ENCODE data around the gene HAPLN2.
A peak's percentile ranks its signal among the peaks of the same experiment; 100 is the strongest.
"Not testable (repeated sequence)": the region's sequence is repeated elsewhere in the genome, so short reads cannot be mapped to it uniquely, and the experiment has no call there.

The HAPLN2 gene

DNA sequence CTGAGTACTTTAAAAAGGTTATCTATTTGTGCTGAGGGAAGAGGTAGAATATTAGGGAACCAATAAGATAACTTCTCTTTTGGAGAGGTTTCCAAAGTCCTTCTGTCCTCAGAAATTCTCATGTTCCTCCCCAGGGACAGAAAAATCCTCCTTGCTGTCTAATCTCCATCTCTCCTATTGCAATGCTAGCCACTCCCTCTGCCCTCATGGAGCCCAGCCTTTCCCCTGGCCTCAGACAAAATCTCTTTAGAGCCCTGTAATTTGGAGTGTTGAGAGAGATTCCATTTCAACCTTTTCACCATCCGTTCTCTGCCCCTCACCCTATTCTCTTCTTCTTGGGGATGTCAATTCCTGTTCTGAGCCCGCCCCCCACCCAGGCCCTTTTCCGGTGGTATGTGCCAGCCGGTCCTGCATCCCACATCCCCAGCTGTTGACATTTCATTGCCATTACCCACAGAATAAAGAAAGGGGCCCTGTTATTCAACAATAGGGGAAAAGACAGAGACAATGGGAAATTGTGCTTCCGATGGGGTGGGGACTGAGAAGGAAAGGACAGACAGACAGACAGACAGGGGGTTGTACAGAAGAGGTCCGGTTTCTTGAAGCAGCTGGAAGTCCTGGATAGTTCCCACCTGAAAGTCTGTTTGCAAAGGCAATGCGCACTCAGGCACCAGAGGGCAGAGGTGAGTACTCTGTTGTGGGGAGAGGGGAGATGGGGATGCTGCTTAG, at the start of gene HAPLN2:
HAPLN2 (plus strand) TSS at position 563 of the 729 bp plus-strand sequence. CDS start 4,076 bp downstream, outside the sequence.
- DNase-seq (ENCODE audit: low read depth in 1 of 2, low spot score in 1 of 2) = no peak

- DNase-seq (ENCODE audit: low read depth in 1 of 2, low spot score in 1 of 2) = no peak
Measured at GRCh38 chr1:156571261-156571852, 47.9 kb upstream of the HAPLN2 start.

GRCh38 chr1:156571919-156572662, 47.1 kb upstream of the HAPLN2 start, which contains the start of gene IQGAP3:
Gene IQGAP3 (minus strand): TSS chr1:156572565. CDS start chr1:156572529, 36 bp downstream.
- peak; percentile 38 to 44 for DNase-seq (ENCODE audit: low read depth in 1 of 2, low spot score in 1 of 2)

DNA sequence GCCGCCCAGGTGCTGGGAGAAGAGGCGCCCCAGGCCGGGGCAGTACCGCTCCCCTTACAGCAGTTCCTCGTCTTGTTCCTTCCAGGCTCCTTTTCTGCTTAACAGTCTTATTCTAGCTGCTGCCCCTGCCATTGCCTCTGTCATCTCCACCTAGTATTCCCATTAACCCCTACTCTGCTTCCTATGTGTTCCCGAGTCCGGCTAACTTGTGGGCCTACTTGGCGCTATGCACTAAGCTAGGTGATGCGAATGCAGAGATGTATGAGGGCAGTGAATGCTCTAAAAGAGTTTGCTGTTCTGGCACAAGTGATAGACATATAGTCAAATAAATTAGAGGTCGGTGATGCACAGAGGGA, 46.6 kb upstream of the HAPLN2 start:
- DNase-seq (ENCODE audit: low read depth in 1 of 2, low spot score in 1 of 2) = no peak

DNA sequence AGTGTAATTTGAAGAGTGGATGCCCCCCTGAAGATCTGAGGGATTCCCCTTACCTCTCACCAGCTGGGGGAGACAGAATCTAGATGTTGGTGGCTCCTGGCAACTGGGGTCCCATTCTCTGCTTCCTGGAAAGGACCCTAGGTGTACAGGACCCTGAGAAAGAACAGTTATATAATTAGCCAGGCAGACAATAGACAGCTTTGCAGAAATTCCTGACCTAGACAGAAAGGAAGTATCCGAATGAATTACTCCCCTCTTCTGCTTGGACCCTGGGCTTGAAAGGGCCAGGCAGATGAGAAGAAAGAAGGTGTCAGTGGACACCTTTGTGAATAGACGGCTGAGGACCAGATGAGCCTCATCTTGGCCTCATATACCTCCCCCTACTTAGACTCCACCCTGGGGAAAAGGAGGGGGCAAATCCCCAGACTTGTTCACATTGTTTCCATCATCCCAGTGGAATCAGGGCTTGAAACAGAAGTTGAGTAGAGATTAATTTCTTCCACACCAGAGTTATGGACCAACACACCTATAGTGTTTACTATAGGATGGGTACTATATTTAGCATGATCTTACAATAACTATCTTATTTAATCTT, 45.1 kb upstream of the HAPLN2 start:
- no peak for DNase-seq (ENCODE audit: low read depth in 1 of 2, low spot score in 1 of 2)

GRCh38 chr1:156577550-156577949, 41.7 kb upstream of the HAPLN2 start:
- DNase-seq (ENCODE audit: low read depth in 1 of 2, low spot score in 1 of 2) = no peak

GRCh38 chr1:156578055-156578454, 41.2 kb upstream of the HAPLN2 start:
- DNase-seq (ENCODE audit: low read depth in 1 of 2, low spot score in 1 of 2) = no peak

DNA sequence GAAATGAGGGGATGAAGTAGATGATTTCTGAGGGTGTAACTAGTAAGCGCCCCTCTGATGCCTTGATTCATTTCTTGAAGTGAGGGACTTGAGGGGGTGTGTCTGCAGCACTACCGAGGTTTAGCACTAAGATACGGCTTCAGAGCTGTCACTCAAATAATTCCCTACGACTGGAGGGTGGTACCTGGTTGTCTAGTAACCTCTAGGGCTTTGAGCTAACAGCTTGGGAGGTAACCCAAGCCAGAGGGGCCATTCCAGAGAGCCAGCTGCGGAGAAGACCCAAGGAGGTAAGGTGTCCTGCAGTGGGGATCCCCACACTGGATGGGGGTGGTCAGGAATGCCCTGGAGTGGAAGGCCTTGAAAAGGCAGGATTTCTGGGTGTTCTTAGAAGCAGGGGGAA, 39.7 kb upstream of the HAPLN2 start, which contains the start of gene TTC24:
TTC24 (plus strand) TSS at position 252 of the 400 bp plus-strand sequence. CDS start 1,642 bp downstream, outside the sequence.
- no peak for DNase-seq (ENCODE audit: low read depth in 1 of 2, low spot score in 1 of 2)

DNA sequence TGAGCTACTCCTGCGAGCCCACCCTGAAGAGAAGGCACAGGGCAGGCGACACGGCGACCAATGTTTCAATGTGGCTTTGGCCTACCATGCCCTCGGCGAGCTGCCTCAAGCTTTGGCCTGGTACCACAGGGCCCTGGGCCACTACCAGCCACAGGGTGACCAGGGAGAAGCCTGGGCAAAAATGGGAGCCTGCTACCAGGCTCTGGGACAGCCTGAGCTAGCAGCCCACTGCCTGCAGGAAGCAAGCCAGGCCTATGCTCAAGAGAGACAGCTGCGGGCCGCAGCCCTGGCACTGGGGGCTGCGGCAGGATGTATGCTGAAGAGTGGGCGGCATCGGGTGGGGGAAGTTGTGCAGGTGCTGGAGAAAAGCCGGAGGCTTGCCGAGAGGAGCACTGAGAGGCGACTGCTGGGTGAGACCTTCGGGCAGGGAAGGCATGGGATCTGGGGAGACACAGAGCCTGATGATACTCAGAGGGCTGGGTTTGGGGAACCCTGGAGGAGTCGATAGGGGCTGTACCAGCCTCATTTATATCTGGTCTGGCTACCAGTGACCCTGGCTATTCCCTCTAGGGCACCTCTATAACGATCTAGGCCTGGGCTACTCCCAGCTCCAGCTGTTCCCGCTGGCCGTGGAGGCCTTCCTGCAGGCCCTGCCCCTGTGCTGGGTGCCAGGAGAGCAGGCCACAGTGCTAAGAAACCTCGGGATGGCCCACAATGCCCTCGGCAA, 37.4 kb upstream of the HAPLN2 start:
- DNase-seq (ENCODE audit: low read depth in 1 of 2, low spot score in 1 of 2) = no peak

DNA sequence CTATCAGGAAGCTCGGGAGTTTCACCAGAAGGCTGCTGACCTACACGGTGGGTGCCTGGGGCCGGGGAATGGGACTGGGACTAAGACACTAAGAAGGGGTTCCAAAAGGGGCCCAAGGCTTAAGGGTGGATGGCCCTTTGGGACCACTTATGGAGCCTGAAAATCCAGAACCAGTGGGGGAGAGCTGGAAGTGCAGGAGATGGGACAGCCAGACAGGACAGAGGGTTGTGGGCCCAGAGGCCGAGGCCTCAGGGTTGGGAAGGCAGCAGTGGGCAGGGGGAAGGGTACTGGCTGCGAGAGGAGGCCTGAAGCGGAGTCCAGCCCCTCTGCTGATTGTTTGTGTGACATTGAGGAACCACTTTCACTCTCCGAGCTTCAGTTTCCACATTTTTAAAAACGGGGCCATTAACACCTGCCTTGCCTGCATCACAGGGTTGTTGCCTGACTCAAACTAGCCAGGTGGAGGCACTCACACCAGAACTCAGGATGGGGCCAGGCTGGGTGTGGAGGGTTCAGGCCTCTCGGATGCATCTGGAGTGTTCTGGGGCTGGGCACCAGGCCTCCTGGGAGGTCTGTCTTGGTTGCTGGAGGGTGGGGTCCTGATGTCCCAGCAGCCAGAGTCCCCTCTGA, 36.7 kb upstream of the HAPLN2 start:
- no peak for DNase-seq (ENCODE audit: low read depth in 1 of 2, low spot score in 1 of 2)

DNA sequence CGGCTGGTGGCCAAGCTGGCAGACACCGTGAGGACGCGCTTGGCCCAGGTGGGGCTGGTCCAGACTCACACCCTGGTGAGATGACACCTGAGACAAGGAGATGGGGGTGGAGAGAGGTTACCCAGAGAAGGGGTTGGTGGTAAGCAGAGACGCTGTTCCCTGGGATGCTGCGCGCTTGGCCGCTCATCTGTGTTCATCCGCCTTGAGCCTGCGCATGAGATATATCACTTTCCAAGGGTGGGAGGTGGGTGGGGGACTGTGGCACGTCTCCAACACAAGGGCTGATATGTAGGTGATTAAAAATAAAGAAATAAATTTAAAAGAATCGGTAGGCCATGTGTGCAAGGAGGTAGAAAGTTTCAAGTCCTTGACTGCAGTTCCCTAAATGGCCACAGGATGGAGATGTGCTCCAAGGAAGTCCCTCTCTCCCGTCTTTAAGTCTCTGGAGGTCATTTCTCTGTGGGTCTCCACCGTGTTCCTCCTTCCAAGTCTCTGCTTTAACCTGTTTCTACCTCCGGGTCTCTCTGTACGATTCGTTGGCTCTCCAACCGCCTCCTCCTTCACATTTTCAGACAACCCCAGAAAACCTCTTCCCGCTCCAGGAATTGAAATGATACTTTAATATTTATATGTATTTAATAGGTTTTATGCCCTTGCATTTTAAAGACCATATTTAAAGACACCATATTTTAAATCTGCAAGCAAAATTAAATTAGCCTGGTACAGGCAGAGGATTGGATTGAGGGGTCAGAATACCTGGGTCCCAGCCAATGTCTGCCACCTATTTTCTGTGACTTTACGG, 35.2 kb upstream of the HAPLN2 start:
- peak; percentile 37 to 43 for DNase-seq (ENCODE audit: low read depth in 1 of 2, low spot score in 1 of 2)

DNA sequence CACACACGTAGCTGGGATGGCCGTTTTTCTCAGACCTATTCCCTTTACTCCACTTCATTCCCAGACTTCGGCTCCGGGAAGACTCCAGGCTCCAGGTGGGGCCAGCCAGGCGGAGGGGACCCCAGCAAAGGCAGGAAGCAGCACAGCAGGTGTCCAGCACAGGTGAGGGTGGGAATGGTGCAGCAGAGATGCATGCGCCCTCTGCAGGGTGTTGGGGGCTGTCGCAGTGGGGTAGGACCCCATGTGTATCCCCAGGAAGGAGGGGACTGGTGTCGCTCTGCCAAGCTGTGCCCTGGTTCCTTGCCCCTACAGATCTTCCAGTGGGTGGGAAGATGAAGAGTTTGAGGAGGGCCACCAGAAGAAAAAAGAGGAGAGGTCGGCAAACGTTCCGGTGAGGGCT, 34.4 kb upstream of the HAPLN2 start:
- DNase-seq (ENCODE audit: low read depth in 1 of 2, low spot score in 1 of 2) = no peak

DNA sequence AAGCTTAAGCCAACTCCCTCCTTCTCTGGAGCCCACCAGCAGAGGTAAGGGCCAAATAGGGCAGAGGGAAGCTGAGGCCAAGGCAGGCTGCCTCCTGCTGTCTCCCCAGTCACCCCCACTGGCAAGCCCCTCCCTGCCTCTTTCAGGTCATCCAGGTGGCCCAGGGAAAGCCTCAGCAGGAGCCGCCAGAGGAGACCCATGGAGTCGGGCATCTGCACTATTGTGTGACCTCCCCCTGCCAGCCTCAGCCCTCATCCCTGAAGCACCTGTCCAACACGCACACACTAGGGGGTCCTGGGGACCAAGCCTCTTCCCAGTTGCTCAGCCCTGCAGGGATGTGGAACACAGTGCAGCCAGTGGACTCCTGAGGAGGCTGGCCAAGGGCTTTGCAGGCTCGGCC, 32.9 kb upstream of the HAPLN2 start:
- DNase-seq (ENCODE audit: low read depth in 1 of 2, low spot score in 1 of 2) = no peak

DNA sequence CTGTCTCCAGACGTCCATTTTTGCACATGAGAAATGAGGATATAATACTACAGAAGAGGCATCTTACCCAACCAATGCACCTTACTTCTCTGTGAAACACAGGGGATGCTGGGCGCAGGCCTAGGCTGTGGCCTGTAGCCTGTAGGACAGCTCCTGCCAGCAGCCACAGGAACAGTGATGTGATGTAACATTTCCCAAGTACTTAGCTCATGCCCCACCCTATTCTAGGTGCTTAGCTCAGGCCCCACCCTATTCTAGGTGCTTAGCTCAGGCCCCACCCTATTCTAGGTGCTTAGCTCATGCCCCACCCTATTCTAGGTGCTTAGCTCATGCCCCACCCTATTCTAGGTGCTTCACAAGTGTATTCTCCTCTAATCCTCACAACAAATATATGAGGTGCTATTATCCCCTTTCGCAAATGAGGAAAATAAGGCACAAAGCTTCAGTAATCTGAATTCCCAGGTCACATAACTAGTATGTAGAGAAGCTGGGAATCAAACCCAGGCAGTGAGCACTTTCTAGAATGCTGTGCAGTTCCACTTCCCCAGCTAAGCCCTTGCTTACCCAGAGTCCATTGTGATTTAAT, 32.2 kb upstream of the HAPLN2 start:
- DNase-seq (ENCODE audit: low read depth in 1 of 2, low spot score in 1 of 2) = no peak

DNA sequence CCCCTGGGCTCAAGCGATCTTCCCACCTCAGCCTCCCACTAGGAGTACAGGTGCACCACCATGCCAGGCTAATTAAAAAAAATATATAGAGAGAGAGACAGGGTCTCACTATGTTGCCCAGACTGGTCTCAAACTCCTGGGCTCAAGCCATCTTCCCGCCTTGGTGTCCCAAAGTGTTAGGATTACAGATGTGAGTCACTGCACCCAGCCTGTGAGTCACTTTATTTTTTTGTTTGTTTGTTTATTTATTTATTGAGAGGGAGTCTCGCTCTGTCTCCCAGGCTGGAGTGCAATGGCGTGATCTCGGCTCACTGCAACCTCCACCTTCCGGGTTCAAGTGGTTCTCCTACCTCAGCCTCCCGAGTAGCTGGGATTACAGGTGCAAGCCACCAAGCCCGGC, 31.3 kb upstream of the HAPLN2 start:
- DNase-seq (ENCODE audit: low read depth in 1 of 2, low spot score in 1 of 2) = not testable (repeated sequence)

GRCh38 chr1:156589546-156589945, 29.7 kb upstream of the HAPLN2 start:
- DNase-seq (ENCODE audit: low read depth in 1 of 2, low spot score in 1 of 2) = no peak

GRCh38 chr1:156590326-156591180, 28.7 kb upstream of the HAPLN2 start:
- no peak for DNase-seq (ENCODE audit: low read depth in 1 of 2, low spot score in 1 of 2)

GRCh38 chr1:156591181-156591431, 28.1 kb upstream of the HAPLN2 start:
- DNase-seq (ENCODE audit: low read depth in 1 of 2, low spot score in 1 of 2) = no peak

All from activated T-helper 1 cell treated with anti-CD3 and anti-CD28 coated beads, Interleukin-2, amount 50 U/mL, for 16 hours (primary cell).